Measurements from ENCODE around the gene GRIP2. TPM values are rescaled to one million over a fixed set of nuclear protein-coding genes. Genes with fewer than 3 reads are reported as not detected.

Gene GRIP2
- total and polyA plus RNA-seq, 9 of the 15 experiments (the other 6 are each of a cell fraction or from before 2014, with no cell fraction given) = 0.01 TPM; not detected in 7

- TF ChIP-seq, protein P1, sequence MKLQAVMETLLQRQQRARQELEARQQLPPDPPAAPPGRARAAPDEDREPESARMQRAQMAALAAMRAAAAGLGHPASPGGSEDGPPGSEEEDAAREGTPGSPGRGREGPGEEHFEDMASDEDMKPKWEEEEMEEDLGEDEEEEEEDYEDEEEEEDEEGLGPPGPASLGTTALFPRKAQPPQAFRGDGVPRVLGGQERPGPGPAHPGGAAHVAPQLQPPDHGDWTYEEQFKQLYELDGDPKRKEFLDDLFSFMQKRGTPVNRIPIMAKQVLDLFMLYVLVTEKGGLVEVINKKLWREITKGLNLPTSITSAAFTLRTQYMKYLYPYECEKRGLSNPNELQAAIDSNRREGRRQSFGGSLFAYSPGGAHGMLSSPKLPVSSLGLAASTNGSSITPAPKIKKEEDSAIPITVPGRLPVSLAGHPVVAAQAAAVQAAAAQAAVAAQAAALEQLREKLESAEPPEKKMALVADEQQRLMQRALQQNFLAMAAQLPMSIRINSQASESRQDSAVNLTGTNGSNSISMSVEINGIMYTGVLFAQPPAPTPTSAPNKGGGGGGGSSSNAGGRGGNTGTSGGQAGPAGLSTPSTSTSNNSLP (IDR thresholded peaks at IDR 0.05; ENCODE audit: borderline replicate concordance, low read depth, low read length) = no peak
- TF ChIP-seq DPF2 (IDR thresholded peaks at IDR 0.05) (peak; percentile 64), ZZZ3 (IDR thresholded peaks at IDR 0.05) (no peak), ATF1 (CRISPR knock-in tag; IDR thresholded peaks at IDR 0.05) (no peak), ATF1 (tag; IDR thresholded peaks at IDR 0.05) (0 out of 2 replicates have a peak, but pooled peaks have one; percentile 36), ZNF41 (CRISPR knock-in tag; conservative IDR thresholded peaks at IDR 0.05) (no peak), ATF7 (IDR thresholded peaks at IDR 0.05) (peak; percentile 40; the same call in 1 of the 2 replicates), SIN3A (IDR thresholded peaks at IDR 0.05; ENCODE audit: borderline replicate concordance in 2 of 2, control insufficient read depth in 1 of 2, low read depth in 2 of 2, low read length in 2 of 2) (no peak), E2F4 (CRISPR knock-in tag; IDR thresholded peaks at IDR 0.05; ENCODE audit: low read depth) (no peak), ARID2 (IDR thresholded peaks at IDR 0.05) (no peak), GATAD2B (IDR thresholded peaks at IDR 0.05; ENCODE audit: borderline replicate concordance) (no peak), EHMT2 (IDR thresholded peaks at IDR 0.05) (no peak)
- TF ChIP-seq, protein P2, sequence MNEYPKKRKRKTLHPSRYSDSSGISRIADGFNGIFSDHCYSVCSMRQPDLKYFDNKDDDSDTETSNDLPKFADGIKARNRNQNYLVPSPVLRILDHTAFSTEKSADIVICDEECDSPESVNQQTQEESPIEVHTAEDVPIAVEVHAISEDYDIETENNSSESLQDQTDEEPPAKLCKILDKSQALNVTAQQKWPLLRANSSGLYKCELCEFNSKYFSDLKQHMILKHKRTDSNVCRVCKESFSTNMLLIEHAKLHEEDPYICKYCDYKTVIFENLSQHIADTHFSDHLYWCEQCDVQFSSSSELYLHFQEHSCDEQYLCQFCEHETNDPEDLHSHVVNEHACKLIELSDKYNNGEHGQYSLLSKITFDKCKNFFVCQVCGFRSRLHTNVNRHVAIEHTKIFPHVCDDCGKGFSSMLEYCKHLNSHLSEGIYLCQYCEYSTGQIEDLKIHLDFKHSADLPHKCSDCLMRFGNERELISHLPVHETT (CRISPR knock-in tag; conservative IDR thresholded peaks at IDR 0.05 in 1 of 2, IDR thresholded peaks at IDR 0.05 in 1 of 2) = no peak
- TF ChIP-seq, protein P3, sequence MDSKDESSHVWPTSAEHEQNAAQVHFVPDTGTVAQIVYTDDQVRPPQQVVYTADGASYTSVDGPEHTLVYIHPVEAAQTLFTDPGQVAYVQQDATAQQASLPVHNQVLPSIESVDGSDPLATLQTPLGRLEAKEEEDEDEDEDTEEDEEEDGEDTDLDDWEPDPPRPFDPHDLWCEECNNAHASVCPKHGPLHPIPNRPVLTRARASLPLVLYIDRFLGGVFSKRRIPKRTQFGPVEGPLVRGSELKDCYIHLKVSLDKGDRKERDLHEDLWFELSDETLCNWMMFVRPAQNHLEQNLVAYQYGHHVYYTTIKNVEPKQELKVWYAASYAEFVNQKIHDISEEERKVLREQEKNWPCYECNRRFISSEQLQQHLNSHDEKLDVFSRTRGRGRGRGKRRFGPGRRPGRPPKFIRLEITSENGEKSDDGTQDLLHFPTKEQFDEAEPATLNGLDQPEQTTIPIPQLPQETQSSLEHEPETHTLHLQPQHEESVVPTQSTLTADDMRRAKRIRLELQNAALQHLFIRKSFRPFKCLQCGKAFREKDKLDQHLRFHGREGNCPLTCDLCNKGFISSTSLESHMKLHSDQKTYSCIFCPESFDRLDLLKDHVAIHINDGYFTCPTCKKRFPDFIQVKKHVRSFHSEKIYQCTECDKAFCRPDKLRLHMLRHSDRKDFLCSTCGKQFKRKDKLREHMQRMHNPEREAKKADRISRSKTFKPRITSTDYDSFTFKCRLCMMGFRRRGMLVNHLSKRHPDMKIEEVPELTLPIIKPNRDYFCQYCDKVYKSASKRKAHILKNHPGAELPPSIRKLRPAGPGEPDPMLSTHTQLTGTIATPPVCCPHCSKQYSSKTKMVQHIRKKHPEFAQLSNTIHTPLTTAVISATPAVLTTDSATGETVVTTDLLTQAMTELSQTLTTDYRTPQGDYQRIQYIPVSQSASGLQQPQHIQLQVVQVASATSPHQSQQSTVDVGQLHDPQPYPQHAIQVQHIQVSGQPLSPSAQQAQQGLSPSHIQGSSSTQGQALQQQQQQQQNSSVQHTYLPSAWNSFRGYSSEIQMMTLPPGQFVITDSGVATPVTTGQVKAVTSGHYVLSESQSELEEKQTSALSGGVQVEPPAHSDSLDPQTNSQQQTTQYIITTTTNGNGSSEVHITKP (IDR thresholded peaks at IDR 0.05; ENCODE audit: partially characterized antibody) = no peak
- TF ChIP-seq, protein P4, sequence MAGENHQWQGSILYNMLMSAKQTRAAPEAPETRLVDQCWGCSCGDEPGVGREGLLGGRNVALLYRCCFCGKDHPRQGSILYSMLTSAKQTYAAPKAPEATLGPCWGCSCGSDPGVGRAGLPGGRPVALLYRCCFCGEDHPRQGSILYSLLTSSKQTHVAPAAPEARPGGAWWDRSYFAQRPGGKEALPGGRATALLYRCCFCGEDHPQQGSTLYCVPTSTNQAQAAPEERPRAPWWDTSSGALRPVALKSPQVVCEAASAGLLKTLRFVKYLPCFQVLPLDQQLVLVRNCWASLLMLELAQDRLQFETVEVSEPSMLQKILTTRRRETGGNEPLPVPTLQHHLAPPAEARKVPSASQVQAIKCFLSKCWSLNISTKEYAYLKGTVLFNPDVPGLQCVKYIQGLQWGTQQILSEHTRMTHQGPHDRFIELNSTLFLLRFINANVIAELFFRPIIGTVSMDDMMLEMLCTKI (IDR thresholded peaks at IDR 0.05; ENCODE audit: partially characterized antibody) = no peak
- TF ChIP-seq, protein P5, sequence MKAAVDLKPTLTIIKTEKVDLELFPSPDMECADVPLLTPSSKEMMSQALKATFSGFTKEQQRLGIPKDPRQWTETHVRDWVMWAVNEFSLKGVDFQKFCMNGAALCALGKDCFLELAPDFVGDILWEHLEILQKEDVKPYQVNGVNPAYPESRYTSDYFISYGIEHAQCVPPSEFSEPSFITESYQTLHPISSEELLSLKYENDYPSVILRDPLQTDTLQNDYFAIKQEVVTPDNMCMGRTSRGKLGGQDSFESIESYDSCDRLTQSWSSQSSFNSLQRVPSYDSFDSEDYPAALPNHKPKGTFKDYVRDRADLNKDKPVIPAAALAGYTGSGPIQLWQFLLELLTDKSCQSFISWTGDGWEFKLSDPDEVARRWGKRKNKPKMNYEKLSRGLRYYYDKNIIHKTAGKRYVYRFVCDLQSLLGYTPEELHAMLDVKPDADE (conservative IDR thresholded peaks at IDR 0.05; ENCODE audit: control insufficient read depth, low read depth, low read length) = no peak
Observed at GRCh38 chr3:14439501-14440167, 100.5 kb downstream of the GRIP2 start (continued).

Measured in K562 (cell line).